AG09309 (cell line): Measurements from ENCODE around the gene PDE5A.
A peak's percentile ranks its signal among the peaks of the same experiment; 100 is the strongest.

Experiments used
- DNase-seq: peaks from one replicate; pipeline ENCODE4 v3.0.0-alpha.2; 2010; ENCODE audit warnings: low read depth
- H3K4me3 ChIP-seq: 2 replicates; pipeline ENCODE4 v1.5.1; 2011; ENCODE audit warnings: mild to moderate bottlenecking, low read depth, low read length, moderate library complexity; ENCODE audit not compliant: control insufficient read depth
- TF ChIP-seq, protein P1 (sequence below): IDR thresholded peaks from 2 replicates; pipeline ENCODE4 v1.5.1; 2011; ENCODE audit warnings: mild to moderate bottlenecking, low read depth, low read length, inconsistent platforms; ENCODE audit not compliant: insufficient read depth, control insufficient read depth; ENCODE audit errors: missing control alignments

Gene PDE5A

DNA sequence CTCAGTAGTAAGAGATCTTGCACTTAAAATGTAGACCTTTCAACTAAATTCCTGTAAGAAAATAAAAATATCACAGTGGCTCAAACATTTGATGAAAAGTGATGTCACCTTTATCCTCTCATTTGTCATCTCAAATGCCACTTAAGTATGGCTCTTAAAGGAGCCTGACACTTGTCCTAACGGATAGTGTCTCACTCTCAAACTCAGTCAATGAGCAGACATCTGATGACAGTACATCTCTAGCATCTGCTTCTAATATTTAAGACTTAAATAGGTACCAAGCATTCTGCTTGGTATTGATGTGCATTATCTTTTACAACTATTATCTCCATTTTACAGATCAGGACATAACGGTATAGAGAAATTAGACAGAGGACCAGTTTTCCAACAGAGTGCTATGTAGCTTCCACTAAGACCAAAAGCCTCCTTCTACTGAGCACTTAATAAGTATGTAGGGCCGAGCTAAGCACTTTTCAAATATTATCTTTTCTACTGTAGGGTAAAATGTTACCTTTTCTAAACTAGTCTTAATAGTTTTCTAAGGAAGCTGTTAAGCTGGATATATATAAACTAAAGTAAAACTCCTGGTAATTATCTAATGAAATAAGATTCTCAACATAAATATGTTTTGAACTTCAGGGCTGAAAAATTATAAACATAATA is 110.2 kb downstream of the PDE5A start:
- TF ChIP-seq, protein P1, sequence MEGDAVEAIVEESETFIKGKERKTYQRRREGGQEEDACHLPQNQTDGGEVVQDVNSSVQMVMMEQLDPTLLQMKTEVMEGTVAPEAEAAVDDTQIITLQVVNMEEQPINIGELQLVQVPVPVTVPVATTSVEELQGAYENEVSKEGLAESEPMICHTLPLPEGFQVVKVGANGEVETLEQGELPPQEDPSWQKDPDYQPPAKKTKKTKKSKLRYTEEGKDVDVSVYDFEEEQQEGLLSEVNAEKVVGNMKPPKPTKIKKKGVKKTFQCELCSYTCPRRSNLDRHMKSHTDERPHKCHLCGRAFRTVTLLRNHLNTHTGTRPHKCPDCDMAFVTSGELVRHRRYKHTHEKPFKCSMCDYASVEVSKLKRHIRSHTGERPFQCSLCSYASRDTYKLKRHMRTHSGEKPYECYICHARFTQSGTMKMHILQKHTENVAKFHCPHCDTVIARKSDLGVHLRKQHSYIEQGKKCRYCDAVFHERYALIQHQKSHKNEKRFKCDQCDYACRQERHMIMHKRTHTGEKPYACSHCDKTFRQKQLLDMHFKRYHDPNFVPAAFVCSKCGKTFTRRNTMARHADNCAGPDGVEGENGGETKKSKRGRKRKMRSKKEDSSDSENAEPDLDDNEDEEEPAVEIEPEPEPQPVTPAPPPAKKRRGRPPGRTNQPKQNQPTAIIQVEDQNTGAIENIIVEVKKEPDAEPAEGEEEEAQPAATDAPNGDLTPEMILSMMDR: no peak
- no peak for DNase-seq
- no peak overlapping the region for H3K4me3 ChIP-seq

DNA sequence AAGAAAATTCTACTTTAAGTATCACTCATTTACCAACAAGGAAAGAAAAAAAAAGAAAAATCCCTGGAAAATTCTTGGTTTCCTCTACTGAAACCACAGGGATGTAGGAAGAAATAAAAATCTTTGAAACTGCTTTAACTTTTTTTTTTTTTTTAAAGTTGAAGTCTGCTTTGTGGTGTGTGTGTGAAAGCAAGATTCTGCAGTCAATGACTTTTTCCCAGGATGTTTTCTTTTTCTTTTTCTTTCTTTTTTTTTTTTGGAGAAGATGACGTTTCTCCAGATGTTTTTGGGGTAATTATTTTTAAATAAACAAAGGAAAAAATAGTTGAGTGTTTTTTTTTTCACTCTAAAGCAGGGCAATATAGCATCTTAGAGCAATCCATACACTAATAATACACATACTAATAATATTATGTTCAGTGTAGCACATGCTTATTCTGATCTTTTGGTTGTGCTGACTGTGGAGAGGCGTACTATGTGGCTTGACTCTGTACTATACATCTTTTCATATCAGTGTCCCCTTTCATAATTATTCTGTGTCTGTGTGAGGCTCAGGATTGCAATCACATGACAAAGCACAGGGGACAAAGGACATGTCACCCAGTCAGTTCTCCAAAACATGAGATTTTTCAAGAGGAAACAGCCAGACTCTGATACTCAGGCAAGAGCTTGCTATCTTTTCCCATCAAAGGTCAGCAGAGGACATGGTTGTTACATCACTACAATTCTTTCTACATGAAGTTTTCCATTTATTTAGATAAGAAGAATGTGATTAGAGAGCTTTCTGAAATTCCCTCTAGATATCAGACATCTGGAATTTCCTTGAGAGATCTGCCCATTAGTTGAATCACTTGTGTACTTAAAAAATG is 111.0 kb downstream of the PDE5A start:
- no peak overlapping the region for H3K4me3 ChIP-seq
- no peak for DNase-seq
- TF ChIP-seq, protein P1: no peak

DNA sequence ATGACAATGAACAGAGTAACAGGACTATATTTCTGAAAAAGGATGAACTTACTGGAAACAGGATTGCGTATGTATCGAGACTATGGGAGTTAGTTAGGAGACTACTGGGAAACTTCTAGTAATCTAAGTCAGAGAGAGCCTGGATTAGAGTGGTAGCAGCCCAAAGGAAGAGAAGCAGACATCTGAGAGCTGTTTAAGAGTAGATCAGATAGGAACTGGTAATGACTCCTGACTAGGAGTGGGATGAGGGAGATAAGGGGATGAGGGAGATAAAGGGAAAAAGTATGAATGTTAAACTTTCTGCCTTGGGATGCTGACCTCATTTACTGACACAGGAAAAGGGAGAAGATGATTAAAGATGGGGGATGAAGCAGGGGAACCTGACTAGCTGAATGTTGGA is 116.2 kb downstream of the PDE5A start:
- no peak overlapping the region for H3K4me3 ChIP-seq
- TF ChIP-seq, protein P1: no peak
- no peak for DNase-seq

DNA sequence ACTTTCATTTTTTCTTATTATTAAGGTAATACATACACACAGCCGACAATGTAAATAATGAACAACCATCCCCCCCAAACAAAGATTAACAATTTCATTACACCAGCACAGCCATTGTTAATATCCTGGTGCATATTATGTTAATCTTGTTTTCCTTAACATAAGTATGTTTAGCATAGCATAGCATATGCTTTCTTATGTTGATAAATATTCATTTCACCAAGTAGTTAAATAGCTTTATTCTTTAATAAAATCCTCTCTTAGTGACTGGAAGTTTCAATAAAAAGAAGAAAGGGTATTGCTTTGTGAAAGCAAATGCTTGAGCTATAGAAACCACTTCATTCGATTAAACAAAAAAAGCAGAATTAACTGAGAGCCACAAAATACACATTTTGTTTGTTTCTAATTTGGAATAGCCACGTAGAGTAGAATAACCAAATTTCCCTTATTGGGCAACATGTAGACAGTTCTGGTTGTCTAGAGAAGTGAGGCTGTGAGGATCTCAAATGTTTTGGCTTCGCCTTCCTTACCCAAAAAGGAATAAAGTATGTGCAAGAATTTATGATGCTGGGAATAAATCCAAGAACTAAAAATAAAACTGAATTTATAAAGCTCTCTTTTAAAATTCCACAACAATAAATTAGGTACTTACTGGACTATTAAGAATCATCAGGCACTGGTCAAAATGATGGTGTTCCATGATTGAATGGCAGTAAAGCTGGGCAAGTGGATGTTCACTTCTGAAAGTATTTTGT is 118.0 kb downstream of the PDE5A start:
- TF ChIP-seq, protein P1: no peak
- DNase-seq: peak; percentile 57
- no peak overlapping the region for H3K4me3 ChIP-seq

DNA sequence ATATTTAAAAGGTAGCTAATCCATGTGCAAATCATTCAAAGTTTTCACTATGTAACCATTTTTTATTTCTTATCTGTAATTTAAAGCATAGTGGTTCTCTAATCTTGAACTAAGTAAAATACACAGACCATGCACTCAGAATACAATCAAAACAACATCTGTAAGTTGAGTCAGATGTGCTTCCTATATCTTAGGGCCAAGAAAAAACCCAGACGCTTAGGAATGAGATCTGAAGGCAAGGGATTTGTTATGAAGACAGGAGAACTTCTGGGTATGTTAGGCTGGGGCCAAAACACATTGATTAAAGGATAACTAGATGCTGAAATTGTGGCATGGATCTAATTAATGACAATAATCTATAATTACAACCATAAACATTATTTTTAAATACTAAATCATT is 120.3 kb downstream of the PDE5A start:
- TF ChIP-seq, protein P1: no peak
- DNase-seq: no peak
- no peak overlapping the region for H3K4me3 ChIP-seq

DNA sequence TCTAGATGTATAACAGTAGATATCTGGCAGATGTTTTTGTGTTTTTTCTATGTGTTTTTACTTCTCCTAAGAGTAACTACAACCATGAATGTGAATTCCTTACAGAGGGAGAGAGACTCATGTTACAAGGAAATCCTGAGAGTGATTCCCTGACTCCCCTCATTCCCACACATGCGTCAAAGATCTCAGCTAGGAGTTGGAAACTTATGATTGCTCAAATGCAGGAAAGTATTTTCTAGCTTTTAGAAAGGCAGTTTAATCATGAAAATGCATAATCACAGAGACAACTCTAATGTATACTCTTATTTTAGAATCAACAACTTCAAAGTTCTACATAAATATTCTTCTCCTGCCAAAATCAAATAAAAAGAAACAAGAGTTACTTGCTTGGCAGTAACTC is 121.8 kb downstream of the PDE5A start:
- TF ChIP-seq, protein P1: no peak
- DNase-seq: no peak
- no peak overlapping the region for H3K4me3 ChIP-seq
